ENCODE measurements around the gene HSD3B2. TPM values are rescaled to one million over a fixed set of nuclear protein-coding genes. Genes with fewer than 3 reads are reported as not detected.

HSD3B2 gene
- total RNA-seq, 1 experiment from 2014 or later = not detected

GRCh38 chr1:119373465-119373864, 41.5 kb upstream of the HSD3B2 start:
- H3K14ac ChIP-seq (ENCODE audit: insufficient read depth, low read length) = no peak overlapping the region
- TF ChIP-seq, protein P1, sequence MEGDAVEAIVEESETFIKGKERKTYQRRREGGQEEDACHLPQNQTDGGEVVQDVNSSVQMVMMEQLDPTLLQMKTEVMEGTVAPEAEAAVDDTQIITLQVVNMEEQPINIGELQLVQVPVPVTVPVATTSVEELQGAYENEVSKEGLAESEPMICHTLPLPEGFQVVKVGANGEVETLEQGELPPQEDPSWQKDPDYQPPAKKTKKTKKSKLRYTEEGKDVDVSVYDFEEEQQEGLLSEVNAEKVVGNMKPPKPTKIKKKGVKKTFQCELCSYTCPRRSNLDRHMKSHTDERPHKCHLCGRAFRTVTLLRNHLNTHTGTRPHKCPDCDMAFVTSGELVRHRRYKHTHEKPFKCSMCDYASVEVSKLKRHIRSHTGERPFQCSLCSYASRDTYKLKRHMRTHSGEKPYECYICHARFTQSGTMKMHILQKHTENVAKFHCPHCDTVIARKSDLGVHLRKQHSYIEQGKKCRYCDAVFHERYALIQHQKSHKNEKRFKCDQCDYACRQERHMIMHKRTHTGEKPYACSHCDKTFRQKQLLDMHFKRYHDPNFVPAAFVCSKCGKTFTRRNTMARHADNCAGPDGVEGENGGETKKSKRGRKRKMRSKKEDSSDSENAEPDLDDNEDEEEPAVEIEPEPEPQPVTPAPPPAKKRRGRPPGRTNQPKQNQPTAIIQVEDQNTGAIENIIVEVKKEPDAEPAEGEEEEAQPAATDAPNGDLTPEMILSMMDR (conservative IDR thresholded peaks at IDR 0.05) = no peak
- H2BK5ac ChIP-seq (ENCODE audit: insufficient read length, low read length) = no peak overlapping the region
- WGBS (ENCODE audit: extremely low coverage, insufficient read length, low lambda C conversion rate) = no CpG with 5 or more reads among the region's 2 CpGs
- no peak overlapping the region for H4K8ac ChIP-seq (replicated peaks; ENCODE audit: insufficient read length, low read depth, low read length)
- H4K91ac ChIP-seq (ENCODE audit: insufficient read length, low read depth, low read length) = no peak overlapping the region
- no peak overlapping the region for H2BK15ac ChIP-seq (ENCODE audit: low read depth, low read length)
- Mint-ChIP-seq H3K9me3 (peaks cover 0 to 7% of the 10 kb centered on the region in 2 experiments; a peak in 4 of 5 replicates), H3K4me3 (no peak overlapping the region), H3K27me3 (ENCODE audit: low read depth) (no peaks in the 10 kb centered on the region), H3K27ac (no peak overlapping the region), H3K4me1 (peaks cover 9 to 15% of the 10 kb centered on the region in 2 experiments), H3K36me3 (ENCODE audit: insufficient read depth in 1 of 3, low read depth in 3 of 3) (no peaks in the 10 kb centered on the region)
- no peak overlapping the region for H3K4me2 ChIP-seq (ENCODE audit: insufficient read depth, insufficient read length, low read length)
- H3T11ph ChIP-seq (ENCODE audit: low read length) = no peak overlapping the region
- H3K9me3 ChIP-seq (ENCODE audit: control insufficient read depth, low read depth, low read length) = no peaks in the 10 kb centered on the region
- H4K5ac ChIP-seq (ENCODE audit: insufficient read length, low read depth, low read length) = no peak overlapping the region
- no peak for DNase-seq
- no peak overlapping the region for H2BK20ac ChIP-seq (ENCODE audit: low read depth, low read length, poor library complexity, severe bottlenecking)
- H3K18ac ChIP-seq (ENCODE audit: insufficient read length, low read depth, low read length) = no peak overlapping the region
- no peaks in the 10 kb centered on the region for H3K79me1 ChIP-seq (ENCODE audit: insufficient read depth, low read depth, low read length, poor library complexity, severe bottlenecking)
- no peaks in the 10 kb centered on the region; the same call in 1 of the 2 replicates for H3K4me1 ChIP-seq (ENCODE audit: insufficient read depth, low read length)
- H3K23me2 ChIP-seq (ENCODE audit: insufficient read length, low read depth, low read length, poor library complexity, severe bottlenecking) = no peaks in the 10 kb centered on the region
- H3K27me3 ChIP-seq (ENCODE audit: insufficient read depth, low read length) = no peaks in the 10 kb centered on the region
- H3K23ac ChIP-seq (ENCODE audit: insufficient read length, low read depth, low read length) = no peak overlapping the region
- no peak overlapping the region for H3K27ac ChIP-seq (ENCODE audit: insufficient read length, low read depth, low read length)
- no peak overlapping the region for H3K56ac ChIP-seq (ENCODE audit: insufficient read length, low read depth, low read length)
- H2BK12ac ChIP-seq (ENCODE audit: insufficient read length, low read depth, low read length) = no peak overlapping the region
- H3K4ac ChIP-seq (ENCODE audit: low read depth, low read length) = no peak overlapping the region
- no peak overlapping the region for H2AK5ac ChIP-seq (ENCODE audit: insufficient read length, low read length)
- no peaks in the 10 kb centered on the region for H4K20me1 ChIP-seq (ENCODE audit: control insufficient read depth, insufficient read depth, insufficient read length)
- no peak overlapping the region for H2AFZ ChIP-seq (ENCODE audit: low read length)
- H2BK120ac ChIP-seq (ENCODE audit: low read depth, low read length, poor library complexity, severe bottlenecking) = no peak overlapping the region
- H3K79me2 ChIP-seq (ENCODE audit: insufficient read depth, low read length) = no peaks in the 10 kb centered on the region
- no peak overlapping the region for H3K9ac ChIP-seq (ENCODE audit: extremely low read depth, insufficient read length, low read length)
